Mesenchymal stem cell (in vitro differentiated cells and primary cell): ENCODE measurements around the gene EOLA1.
"Not testable (repeated sequence)": the region's sequence is repeated elsewhere in the genome, so short reads cannot be mapped to it uniquely, and the experiment has no call there.

Source experiments
- DNase-seq: peaks from one replicate; pipeline ENCODE4 v3.0.0-alpha.2; 2013
- H2AFZ ChIP-seq: one replicate; pipeline ENCODE4 v1.6.1; 2013; ENCODE audit warnings: low read depth, mild to moderate bottlenecking, control low read depth, inconsistent platforms, low read length, moderate library complexity
- H2AK5ac ChIP-seq: 2 replicates; pipeline ENCODE4 v1.6.1; 2013; ENCODE audit warnings: low read length, moderate library complexity, mild to moderate bottlenecking, inconsistent platforms; ENCODE audit not compliant: severe bottlenecking
- H2BK120ac ChIP-seq: one replicate; pipeline ENCODE4 v1.6.1; 2013; ENCODE audit warnings: low read depth, mild to moderate bottlenecking, inconsistent platforms, low read length, moderate library complexity
- H2BK12ac ChIP-seq, 2 experiments: one replicate each; pipeline ENCODE4 v1.6.1; 2013; ENCODE audit warnings: inconsistent platforms in 2 of 2, low read length in 2 of 2, mild to moderate bottlenecking in 2 of 2, moderate library complexity in 2 of 2, control low read depth in 1 of 2
- H2BK15ac ChIP-seq: one replicate; pipeline ENCODE4 v1.6.1; 2013; ENCODE audit warnings: mild to moderate bottlenecking, low read depth, inconsistent platforms; ENCODE audit not compliant: poor library complexity, severe bottlenecking
- H2BK5ac ChIP-seq: 2 replicates; pipeline ENCODE4 v1.6.1; 2013; ENCODE audit warnings: low read depth, mild to moderate bottlenecking, low read length, control low read depth, inconsistent platforms; ENCODE audit not compliant: poor library complexity, severe bottlenecking
- H3K14ac ChIP-seq, 2 experiments: one replicate each; pipeline ENCODE4 v1.6.1; 2013; ENCODE audit warnings: inconsistent platforms in 2 of 2, low read length in 2 of 2, control low read depth in 1 of 2, mild to moderate bottlenecking in 1 of 2, moderate library complexity in 1 of 2
- H3K18ac ChIP-seq, 2 experiments: one replicate each; pipeline ENCODE4 v1.6.1; 2013; ENCODE audit warnings: inconsistent platforms in 2 of 2, low read length in 2 of 2, control low read depth in 1 of 2, low read depth in 1 of 2, mild to moderate bottlenecking in 1 of 2
- H3K23ac ChIP-seq, 2 experiments: one replicate each; pipeline ENCODE4 v1.6.1; 2013; ENCODE audit warnings: inconsistent platforms in 2 of 2, low read length in 2 of 2, mild to moderate bottlenecking in 2 of 2, moderate library complexity in 2 of 2, control low read depth in 1 of 2
- H3K27ac ChIP-seq: 2 replicates; pipeline ENCODE4 v1.5.1; 2013; ENCODE audit warnings: mild to moderate bottlenecking, moderate library complexity, low read length, control low read depth, inconsistent platforms; ENCODE audit not compliant: poor library complexity, severe bottlenecking
- H3K27me3 ChIP-seq, 2 experiments: 2 replicates each; pipeline versions ENCODE4 v1.6.1 to v1.7.0; 2013; ENCODE audit warnings: low read length in 2 of 2, mild to moderate bottlenecking in 2 of 2, moderate library complexity in 2 of 2, control low read depth in 1 of 2, inconsistent platforms in 1 of 2; ENCODE audit not compliant: control insufficient read depth in 1 of 2, insufficient read depth in 1 of 2
- H3K36me3 ChIP-seq, 2 experiments: 2 replicates each; pipeline versions ENCODE4 v1.6.1 to v1.7.0; 2013; ENCODE audit warnings: low read length in 2 of 2, control low read depth in 1 of 2, inconsistent platforms in 1 of 2, low read depth in 1 of 2, mild to moderate bottlenecking in 1 of 2; ENCODE audit not compliant: insufficient read depth in 2 of 2, control insufficient read depth in 1 of 2
- H3K4ac ChIP-seq, 2 experiments: one replicate each; pipeline ENCODE4 v1.6.1; 2013; ENCODE audit warnings: inconsistent platforms in 2 of 2, low read length in 2 of 2, mild to moderate bottlenecking in 2 of 2, moderate library complexity in 2 of 2, control low read depth in 1 of 2, low read depth in 1 of 2
- H3K4me1 ChIP-seq: 2 replicates; pipeline ENCODE4 v1.6.1; 2013; ENCODE audit warnings: low read depth, low read length, control low read depth; ENCODE audit not compliant: control insufficient read depth, insufficient read depth
- H3K4me2 ChIP-seq: 2 replicates; pipeline ENCODE4 v1.6.1; 2013; ENCODE audit warnings: low read length, mild to moderate bottlenecking, inconsistent platforms; ENCODE audit not compliant: poor library complexity, severe bottlenecking
- H3K4me3 ChIP-seq, 2 experiments: 2 replicates each; pipeline versions ENCODE4 v1.5.1 to v1.7.0; 2013; ENCODE audit warnings: low read length in 2 of 2, mild to moderate bottlenecking in 2 of 2, control low read depth in 1 of 2, low read depth in 1 of 2; ENCODE audit not compliant: insufficient read depth in 1 of 2
- H3K79me1 ChIP-seq: replicated peaks from 2 replicates; pipeline ENCODE4 v1.6.1; 2013; ENCODE audit warnings: mild to moderate bottlenecking, control low read depth, low read length, inconsistent platforms; ENCODE audit not compliant: poor library complexity, severe bottlenecking
- H3K9ac ChIP-seq: 2 replicates; pipeline ENCODE4 v1.7.0; 2013; ENCODE audit warnings: mild to moderate bottlenecking, low read length, moderate library complexity
- H3K9me3 ChIP-seq: 2 replicates; pipeline ENCODE4 v1.7.0; 2013; ENCODE audit warnings: mild to moderate bottlenecking, low read length; ENCODE audit not compliant: control insufficient read depth
- H4K8ac ChIP-seq: one replicate; pipeline ENCODE4 v1.6.1; 2013; ENCODE audit warnings: inconsistent platforms, mild to moderate bottlenecking, low read length, moderate library complexity
- H4K91ac ChIP-seq: one replicate; pipeline ENCODE4 v1.6.1; 2013; ENCODE audit warnings: mild to moderate bottlenecking, low read length, inconsistent platforms
- WGBS: methylation state at CpG from one replicate; pipeline ENCODE4 v1.1.7; 2013; ENCODE audit warnings: mixed read lengths; 5-methylcytosine and 5-hydroxymethylcytosine counted together

EOLA1 gene

GRCh38 chrX:149555251-149555650 lies 14.4 kb downstream of the EOLA1 start:
- not testable (repeated sequence) for H2AK5ac ChIP-seq, H3K27ac ChIP-seq, H2BK15ac ChIP-seq, H3K18ac ChIP-seq, H2AFZ ChIP-seq, H3K14ac ChIP-seq, DNase-seq, H2BK12ac ChIP-seq, H3K23ac ChIP-seq, H3K4me1 ChIP-seq, H4K8ac ChIP-seq, H2BK5ac ChIP-seq, H3K9ac ChIP-seq, H3K4ac ChIP-seq, H3K79me1 ChIP-seq, H3K36me3 ChIP-seq, H3K9me3 ChIP-seq, H2BK120ac ChIP-seq, H3K4me3 ChIP-seq, H4K91ac ChIP-seq, H3K27me3 ChIP-seq, H3K4me2 ChIP-seq
- WGBS, result no CpG with 5 or more reads among the region's 4 CpGs

GRCh38 chrX:149563359-149563758 lies 22.5 kb downstream of the EOLA1 start:
- Histone ChIP-seq H3K27ac (no peak overlapping the region), H3K36me3 (no peaks in the 10 kb centered on the region), H3K14ac (no peak overlapping the region), H2BK15ac (no peak overlapping the region), H3K4me2 (no peak overlapping the region), H3K9ac (no peak overlapping the region), H3K27me3 (peaks cover 0 to 21% of the 10 kb centered on the region in 2 experiments), H2BK5ac (no peak overlapping the region), H3K4me1 (no peaks in the 10 kb centered on the region), H4K91ac (no peak overlapping the region), H3K23ac (no peak overlapping the region), H2BK12ac (no peak overlapping the region), H3K18ac (no peak overlapping the region), H3K4me3 (no peak overlapping the region), H2AK5ac (no peak overlapping the region), H2BK120ac (no peak overlapping the region), H3K9me3 (no peaks in the 10 kb centered on the region), H3K4ac (no peak overlapping the region), H3K79me1 (no peaks in the 10 kb centered on the region), H2AFZ (no peak overlapping the region), H4K8ac (no peak overlapping the region)
- DNase-seq, result no peak
- WGBS, result 86% methylated on average over 4 of the region's 4 CpGs

GRCh38 chrX:149567621-149568417 lies 27.0 kb downstream of the EOLA1 start:
- no peaks in the 10 kb centered on the region for H3K36me3 ChIP-seq
- no peak overlapping the region for H4K8ac ChIP-seq
- no peak overlapping the region for H3K23ac ChIP-seq
- H3K9ac ChIP-seq, result no peak overlapping the region
- H2AFZ ChIP-seq, result no peak overlapping the region
- no peak overlapping the region for H3K14ac ChIP-seq
- DNase-seq, result no peak
- H3K4me1 ChIP-seq, result no peaks in the 10 kb centered on the region
- H2BK12ac ChIP-seq, result no peak overlapping the region
- H3K4me3 ChIP-seq, result no peak overlapping the region
- no peak overlapping the region for H2BK15ac ChIP-seq
- H2BK5ac ChIP-seq, result no peak overlapping the region
- WGBS, result 78% methylated on average over 6 of the region's 7 CpGs
- H3K27me3 ChIP-seq, result peaks cover 0 to 30% of the 10 kb centered on the region in 2 experiments
- no peak overlapping the region for H2BK120ac ChIP-seq
- H4K91ac ChIP-seq, result no peak overlapping the region
- no peaks in the 10 kb centered on the region for H3K9me3 ChIP-seq
- no peak overlapping the region for H3K4me2 ChIP-seq
- no peak overlapping the region for H2AK5ac ChIP-seq
- no peak overlapping the region for H3K4ac ChIP-seq
- H3K27ac ChIP-seq, result no peak overlapping the region
- H3K18ac ChIP-seq, result no peak overlapping the region
- no peaks in the 10 kb centered on the region for H3K79me1 ChIP-seq

GRCh38 chrX:149568701-149569296 lies 28.0 kb downstream of the EOLA1 start:
- Histone ChIP-seq H4K91ac (no peak overlapping the region), H4K8ac (no peak overlapping the region), H3K9me3 (no peaks in the 10 kb centered on the region), H3K4ac (no peak overlapping the region), H2AK5ac (no peak overlapping the region), H2BK5ac (no peak overlapping the region), H3K9ac (no peak overlapping the region), H3K27me3 (peaks cover 0 to 21% of the 10 kb centered on the region in 2 experiments), H3K79me1 (no peaks in the 10 kb centered on the region), H2BK120ac (no peak overlapping the region), H3K4me1 (no peaks in the 10 kb centered on the region), H3K18ac (no peak overlapping the region), H3K27ac (no peak overlapping the region), H2BK15ac (no peak overlapping the region), H3K23ac (no peak overlapping the region), H2AFZ (no peak overlapping the region), H3K4me2 (no peak overlapping the region), H2BK12ac (no peak overlapping the region), H3K14ac (no peak overlapping the region), H3K36me3 (no peaks in the 10 kb centered on the region), H3K4me3 (no peak overlapping the region)
- 92% methylated on average over 4 of the region's 5 CpGs for WGBS
- DNase-seq, result no peak
